Limb (tissue), 2 donors: Measurements from ENCODE around the gene PACS2.
"Not testable (repeated sequence)": the region's sequence is repeated elsewhere in the genome, so short reads cannot be mapped to it uniquely, and the experiment has no call there.

ENCODE experiments used
- DNase-seq, 2 donors: peaks; one replicate each; pipeline ENCODE4 v3.0.0-alpha.2; 2016; ENCODE audit errors: extremely low spot score in 2 of 2

The PACS2 gene

DNA sequence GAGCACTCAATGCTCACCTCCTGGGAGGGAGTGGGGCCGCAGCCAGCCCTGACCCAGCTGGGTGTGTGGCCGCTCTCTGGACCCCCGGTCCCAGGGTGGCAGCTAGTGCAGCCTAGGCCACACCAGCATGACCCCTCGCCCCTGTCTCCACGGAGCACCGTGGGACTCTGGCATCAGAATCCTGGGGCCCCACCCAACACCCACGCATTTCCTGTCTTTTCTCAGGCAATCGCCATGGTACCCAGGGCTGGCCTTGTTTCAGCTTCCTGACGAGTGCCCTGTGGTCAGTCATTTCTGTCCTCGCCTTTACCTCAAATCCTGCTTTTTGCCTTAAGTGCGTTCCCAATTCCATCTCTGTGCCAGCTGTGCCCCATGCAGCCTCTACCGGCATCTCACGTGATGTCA, 15.9 kb downstream of the PACS2 start:
- DNase-seq, result no peak

DNA sequence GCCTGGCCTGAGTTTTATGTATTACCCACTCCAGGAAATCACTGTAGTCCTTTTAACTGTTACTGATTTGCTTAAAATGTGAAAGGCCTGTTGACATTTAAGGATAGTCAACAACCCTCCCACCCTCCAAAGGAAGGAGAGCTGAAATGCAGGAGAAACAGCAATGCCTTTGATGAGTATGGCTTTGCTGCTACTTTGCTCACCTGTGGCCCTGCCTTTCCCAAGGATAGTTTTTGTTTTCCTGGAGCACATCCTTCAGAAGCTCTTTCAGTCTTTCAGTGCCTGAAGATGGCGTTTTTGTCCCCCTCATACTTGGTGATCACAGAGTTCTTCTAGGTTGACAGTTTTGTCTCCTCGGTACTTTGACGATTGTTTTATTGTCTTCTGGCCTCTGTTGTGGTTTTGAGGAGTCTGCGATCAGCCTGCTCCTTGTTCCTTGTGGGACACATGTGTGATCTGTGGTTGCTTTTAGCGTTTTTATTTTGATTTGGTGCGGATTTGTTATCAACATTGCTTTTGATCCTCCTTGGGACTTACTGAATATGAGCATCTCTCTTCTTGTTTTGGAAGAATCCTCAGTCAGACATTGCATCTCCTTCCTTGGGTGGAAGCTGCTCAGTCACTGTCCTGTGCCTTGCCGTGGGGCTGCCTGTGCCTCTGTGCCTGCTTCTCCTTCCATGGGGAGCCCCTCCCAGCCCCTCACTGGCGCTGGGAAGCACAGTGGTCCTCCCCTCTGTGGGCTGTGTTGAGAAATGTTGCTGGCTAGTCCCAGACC, 17.2 kb downstream of the PACS2 start:
- no peak for DNase-seq

DNA sequence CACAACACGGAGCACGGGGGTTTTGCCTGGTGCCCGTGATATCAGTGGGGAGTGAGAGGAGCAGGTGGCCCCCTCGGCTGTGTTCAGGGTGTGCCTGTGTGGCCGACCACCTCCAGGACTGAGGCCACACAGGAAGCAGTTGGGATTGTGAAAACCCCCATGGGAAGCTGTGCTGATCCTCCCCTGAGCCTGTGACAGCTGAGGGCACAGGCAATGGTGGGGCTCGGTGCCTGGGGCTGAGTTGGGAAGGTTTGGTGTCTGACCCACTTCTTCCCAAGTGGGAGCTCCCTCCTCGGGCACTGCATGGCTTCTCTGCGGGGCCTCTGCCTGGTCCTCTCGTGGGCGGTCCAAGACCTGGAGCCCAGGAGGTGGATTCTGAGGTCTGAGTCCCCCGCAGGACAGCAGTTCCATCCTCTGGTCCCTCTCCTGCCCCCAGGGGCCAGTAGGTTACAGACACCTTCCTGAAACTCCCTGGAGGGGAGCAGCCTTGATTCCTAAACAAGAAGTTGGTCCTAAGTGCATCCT, 17.9 kb downstream of the PACS2 start:
- peak in 1 of 2 donors; percentile 26 for DNase-seq

DNA sequence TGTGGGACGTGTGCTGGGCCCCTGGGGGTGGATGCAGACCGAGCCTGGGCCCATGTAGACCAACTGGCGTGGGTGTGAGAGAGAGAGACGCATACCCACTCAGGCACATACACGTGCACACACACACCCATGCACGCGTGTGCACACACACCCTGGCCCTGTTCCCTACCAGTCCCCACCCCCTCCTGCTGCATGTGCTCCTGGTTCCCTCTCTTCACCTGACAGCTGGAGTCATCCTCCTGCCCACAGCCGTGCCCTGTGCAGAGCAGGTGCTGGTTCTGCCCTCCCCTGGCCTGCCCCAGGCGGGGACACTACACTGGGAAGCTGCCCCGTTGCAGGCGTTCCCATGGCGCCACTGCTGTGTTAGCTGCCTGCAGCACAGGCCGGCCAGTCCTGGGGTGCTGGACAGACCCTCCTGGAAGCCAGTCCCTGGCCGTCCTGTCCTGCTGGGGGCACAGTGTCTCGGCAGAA, 18.5 kb downstream of the PACS2 start:
- peak in 1 of 2 donors; percentile 28 for DNase-seq

DNA sequence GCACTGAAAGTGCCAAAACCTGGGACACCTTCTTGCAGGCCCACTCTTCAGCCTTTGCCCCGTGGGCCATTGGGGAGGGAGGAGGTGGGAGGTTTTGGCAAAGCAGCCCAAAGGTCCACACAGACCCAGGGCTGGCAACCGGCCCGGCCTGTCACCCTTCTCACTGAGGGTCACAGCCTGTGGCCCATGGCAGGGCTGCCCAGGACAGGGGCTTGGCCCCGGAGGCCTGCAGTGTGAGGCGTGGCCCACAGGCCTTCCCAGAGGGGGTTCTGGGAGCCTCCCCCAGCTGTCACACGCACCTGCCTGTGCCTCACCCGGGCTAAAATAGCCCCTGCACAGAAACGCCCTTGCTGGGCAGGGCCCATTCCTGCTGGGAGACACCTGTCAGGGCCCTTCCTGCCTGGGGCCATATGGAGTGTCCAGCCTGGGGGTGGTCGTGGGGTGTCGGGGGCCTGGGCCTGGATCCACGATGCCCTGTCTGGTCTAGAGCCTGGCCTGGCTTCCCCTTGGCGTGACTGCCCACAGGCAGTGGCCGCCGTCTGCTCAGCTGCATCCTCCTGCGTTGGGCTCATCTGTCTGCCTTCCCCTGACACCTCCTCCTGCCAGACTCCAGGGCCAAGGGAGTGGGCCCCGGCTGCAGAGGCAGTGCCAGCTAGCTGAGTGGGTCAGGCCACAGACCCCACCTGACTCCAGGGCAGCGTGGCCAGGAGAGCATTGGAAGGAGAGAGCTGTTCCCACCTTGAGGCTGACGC, 19.2 kb downstream of the PACS2 start:
- peak in 1 of 2 donors; percentile 37 for DNase-seq

DNA sequence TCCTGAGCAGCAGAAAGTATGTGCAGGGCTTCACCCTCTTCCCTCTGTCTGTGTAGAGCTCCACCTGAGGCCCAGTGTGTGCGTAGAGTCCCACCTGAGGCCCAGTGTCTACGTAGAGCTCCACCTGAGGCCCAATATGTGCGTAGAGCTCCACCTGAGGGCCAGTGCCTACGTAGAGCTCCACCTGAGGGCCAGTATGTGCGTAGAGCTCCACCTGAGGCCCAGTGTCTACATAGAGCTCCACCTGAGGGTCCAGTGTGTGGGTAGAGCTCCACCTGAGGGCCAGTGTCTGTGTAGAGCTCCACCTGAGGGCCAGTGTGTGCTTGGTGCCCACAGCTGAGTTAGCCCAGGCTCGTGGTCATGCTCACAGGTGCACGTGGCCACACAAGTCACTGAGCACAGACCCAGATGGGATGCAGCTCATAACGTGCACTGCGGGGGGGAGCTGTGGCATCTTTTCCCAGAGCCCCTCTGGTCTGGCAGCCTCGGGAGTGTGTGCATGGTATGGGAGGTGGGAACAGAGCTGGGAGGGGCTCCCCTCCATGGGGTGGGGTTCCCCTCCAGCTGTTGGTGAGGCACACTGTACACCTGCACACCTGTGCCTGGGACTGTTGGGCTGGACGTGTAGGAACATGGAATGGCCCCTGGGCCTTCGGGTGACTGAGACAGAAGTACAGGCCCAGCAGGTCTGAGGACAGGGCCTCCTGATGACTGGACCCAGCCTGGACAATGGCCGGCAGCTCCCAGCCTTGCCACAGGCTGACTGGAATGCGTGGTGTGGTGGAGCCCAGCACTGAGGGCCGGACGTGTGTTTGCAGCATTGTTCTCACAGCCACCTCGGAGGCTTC, 20.1 kb downstream of the PACS2 start:
- peak in 1 of 2 donors; percentile 19 for DNase-seq

DNA sequence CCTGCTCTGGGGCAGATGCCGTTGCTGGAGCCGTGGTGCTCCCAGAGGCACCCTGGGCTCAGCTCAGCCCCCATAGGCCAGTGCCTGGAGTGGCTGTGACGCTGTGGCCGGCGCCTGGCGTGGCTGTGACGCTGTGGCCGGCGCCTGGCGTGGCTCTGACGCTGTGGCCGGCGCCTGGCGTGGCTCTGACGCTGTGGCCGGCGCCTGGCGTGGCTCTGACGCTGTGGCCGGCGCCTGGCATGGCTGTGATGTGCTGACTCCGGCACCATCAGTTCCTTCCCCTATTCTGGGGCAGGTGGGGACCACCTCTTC, 20.6 kb downstream of the PACS2 start:
- not testable (repeated sequence) for DNase-seq

DNA sequence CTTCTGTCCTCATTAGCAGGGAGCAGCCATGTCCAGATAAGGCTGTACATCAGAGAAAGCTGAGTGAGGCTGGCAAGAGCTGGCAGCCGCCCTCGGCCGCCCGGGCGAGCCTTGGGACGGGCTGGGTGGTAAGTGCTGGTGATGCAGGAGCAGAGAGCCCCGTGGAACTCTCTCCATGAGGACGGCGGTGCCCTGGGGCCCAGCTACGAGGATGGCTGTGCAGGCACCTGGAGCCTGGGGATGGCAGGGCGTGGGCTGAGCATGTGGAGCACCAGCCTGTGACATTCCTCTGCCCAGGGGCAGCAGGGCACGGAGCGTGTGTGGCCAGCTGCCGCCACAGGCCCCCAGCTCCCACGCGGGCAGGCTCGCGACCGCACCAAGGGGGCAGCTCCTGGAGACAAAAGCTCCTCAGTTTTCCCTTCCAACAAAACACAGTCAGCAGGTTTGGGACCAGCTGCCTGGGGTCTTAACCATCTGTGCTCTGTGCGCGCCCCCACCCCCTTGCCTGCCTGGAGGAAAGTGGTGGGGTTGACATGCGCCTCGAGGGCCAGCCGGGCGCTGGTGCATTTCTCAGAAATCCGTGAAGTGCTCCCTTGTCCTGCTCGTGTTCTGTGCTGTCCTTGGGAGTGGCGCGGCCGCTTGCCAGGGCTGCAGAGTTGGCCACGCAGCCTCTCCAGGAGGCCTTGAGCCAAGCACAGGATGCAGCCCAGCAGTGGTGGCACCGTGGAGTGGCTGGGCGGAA, 21.4 kb downstream of the PACS2 start:
- DNase-seq, result peak in 1 of 2 donors; percentile 56

DNA sequence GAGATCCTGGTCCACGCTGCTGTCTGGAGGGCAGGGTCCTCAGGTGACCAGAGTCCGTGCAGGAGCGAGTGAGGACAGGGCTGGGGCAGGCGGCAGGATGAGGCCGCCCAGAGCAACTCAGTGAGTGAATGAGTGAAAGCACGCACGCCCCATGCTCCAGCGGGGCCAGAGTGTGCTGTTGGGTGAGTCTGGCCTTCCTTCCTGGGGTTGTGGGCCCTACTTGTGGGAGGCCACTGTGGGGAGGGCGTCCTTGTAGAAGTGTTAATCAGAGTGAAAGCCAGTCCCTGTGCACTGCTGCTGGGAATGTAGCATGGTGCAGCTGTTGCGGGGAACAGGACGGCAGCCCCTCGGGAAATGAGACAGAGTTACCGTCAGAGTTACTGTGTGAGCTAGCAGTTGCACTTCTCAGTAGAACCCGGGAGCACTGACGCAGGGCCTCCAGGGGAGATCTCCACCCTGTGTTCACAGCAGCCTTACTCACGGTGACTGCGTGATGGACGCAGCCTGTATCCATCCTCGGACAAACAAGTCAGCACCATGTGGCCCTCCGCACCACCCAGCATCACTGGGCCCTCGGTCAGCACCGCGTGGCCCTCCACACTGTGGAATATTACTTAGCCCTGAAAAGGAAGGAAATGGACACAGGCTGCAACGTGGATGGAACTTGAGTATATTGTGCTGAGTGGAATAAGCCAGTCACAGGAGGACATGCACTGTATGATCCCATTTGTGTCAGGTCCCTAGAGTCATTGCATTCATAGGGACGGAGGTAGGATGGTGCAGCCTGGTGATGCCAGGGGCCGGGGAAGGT, 22.1 kb downstream of the PACS2 start:
- peak in 1 of 2 donors; percentile 31 for DNase-seq

DNA sequence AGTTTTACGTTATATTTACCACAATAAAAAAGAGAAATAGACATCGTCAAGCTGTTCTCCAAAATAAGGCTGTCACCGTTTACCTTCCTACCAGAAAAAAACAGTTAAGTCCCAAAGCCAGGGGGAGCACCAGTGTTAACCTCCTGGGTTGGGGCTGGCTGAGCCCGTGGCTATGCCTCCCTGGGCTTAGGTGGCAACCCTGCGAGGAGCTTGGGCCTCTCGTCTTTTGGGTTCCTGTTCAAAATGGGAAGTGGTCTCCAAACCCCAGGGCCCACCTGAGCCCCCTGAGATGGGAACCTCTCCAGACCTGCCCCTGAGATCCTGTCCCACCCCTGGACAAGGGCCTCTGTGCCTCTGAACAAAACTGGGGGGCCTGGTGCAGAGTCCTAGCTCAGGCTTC, 22.9 kb downstream of the PACS2 start:
- DNase-seq, result no peak

DNA sequence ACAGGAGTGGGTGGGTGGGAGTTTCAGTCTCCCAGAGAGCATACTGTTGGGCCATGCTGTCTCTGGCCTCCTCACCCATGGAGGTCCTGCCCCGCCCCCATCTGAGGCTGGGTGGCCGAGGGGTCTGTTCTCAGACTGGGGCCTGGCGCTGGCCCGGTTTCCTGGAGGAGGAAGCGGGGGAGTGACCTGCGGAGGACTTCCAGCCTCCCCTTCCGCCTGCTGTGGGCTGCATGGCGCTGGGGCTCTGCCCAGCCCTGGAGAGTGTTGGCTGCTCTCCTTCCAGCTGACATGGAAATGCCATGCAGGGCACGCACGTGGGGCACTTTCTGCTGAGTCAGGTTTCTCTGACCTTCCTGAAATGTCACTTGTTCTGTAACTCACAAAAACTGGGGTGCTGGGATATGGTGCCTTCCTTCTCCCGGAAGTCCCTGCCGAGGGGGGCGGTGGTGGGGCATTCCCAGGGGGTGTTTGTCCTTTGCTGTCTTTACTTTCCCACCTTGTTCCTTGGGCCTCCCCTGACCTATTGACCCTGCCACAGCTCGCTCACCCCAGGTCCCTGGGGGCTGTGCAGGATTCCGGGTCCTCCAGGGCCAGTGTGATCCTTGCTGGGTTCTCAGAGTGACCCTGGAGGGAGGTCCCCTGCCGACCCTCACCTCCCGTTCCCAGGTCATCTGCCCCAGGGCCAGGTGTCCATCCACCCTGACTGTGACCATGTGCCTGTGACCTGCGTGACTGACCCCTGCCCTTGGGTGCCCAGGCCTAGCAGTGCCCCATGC, 23.6 kb downstream of the PACS2 start:
- DNase-seq, result peak in 1 of 2 donors; percentile 41

DNA sequence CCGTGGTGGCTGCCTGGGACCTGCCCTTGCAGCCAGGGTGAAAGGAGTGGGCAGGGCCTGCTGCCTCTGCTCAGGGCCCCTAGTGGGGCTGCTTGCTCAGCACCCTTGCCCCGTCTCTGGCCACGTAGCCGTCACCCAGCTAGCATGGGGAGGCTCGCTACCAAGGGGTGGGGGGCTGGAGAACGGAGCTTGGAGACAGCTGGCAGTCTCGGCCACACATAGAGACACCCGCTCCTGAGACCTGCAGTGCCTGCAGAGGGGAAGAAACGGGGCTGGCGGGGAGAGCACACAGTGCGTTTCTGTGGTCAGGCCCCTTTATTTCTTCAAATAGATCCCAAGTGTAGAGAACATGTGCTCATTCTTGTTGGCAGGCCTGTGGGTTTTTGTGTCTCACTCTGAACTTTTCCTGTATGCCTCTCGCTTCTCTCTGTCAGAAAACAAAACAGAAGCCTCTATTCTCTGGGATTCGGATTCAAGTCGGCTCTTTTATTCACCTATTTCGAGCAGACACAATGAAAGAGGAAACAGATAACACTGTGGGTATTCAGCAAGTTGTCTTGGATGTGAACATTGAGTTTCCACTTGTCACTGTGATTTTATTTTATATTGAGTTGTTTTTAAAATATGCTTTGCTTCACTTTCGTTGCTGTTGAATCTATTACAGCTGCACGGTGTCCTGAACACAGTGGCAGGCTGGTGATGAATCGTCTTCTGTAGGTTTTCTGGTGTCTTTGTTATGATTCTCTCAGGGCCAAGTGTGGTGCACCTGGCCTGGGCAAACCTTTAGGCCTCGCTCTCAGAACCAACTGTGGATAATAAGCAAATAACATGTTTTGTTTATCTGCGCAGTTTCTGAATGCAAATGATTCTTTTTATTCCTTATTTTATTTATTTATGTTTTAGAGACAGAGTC, 26.5 kb downstream of the PACS2 start:
- peak; percentile 35 to 41 for DNase-seq

DNA sequence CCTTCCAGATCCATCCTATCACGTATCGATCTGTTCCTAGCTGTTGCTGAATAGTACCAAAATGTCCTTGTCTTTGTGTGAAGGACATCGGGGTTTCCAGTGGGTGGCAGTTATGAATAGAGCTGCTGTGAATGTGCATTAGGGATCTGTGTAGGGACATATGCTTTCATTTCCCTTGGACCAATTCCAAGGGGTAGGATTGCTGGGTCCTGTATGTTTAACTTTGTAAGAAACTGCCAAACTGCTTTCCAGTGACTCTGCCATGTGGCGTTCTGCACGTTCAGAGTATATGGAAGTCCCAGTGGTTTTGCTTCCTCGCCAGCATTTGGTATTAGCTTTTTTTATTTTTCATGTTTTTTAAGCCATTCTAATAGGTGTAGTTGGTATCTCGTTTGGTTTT, 28.6 kb downstream of the PACS2 start:
- DNase-seq, result peak; percentile 33 to 44

DNA sequence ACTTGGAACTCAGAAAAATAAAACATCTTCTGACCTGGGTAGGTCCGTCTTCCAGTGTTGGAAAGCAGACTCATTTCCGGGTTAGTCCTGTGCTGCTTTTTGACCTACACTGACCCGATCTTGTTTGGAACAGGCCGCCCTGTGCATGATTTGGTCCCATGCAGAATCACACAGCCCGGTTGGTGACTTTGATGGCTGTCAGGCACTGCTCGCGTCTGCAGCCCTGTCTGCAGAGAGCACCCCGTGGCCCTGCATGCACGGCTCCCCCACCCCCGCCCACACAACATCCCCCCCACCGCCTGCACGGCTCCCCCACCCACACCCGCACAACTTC, 31.6 kb downstream of the PACS2 start:
- DNase-seq, result no peak

DNA sequence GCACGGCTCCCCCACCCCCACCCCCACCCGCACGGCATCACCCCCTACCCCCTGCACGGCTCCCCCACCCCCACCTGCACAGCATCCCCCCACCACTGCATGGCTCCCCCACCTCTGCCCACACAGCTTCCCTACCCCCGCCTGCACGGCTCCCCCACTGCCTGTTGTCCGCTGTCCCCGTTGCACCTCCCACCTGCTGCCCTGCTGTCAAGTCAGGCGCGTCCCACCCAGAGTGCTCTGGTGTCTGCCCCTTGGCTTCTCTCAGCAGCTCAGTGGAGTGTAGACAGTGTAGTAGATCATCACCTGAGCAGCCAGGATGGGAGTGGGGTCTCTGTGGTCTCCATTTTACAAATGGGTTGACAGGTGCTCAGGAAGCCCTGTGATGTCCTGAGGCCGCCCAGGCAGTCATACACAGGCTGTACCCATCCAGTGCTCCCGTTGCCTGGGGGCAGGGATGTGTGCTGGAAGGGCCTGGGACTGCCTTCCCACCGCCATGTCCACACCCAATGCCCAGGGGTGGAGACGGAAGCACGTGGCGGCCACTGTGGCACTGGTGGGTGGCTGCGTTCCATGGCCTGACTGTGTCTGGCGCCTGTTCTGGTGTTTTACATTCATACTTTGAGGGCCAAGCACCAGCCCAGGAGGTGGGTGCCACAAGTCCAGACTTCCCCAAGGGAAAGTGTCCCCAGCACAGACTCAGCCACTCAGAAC, 32.5 kb downstream of the PACS2 start:
- DNase-seq, result no peak

DNA sequence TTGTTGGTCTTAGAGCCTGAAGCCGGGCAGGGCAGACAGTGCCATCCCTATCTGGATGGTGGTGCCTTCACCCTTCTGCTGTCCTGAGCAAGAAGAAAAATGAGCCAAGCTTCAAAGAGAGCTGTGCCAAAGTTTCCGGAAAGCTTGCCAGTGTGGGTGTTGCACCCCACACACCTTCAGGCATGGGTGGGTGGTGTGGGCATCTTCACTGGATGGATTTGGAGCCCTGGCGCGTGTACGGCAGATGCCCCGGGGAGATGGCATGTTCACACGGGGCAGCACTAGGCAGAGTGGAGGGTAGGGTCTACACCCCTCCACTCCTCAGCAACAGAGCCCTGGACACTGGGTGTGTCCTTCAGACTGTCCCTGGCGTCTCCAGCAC, 33.0 kb downstream of the PACS2 start:
- DNase-seq, result no peak

DNA sequence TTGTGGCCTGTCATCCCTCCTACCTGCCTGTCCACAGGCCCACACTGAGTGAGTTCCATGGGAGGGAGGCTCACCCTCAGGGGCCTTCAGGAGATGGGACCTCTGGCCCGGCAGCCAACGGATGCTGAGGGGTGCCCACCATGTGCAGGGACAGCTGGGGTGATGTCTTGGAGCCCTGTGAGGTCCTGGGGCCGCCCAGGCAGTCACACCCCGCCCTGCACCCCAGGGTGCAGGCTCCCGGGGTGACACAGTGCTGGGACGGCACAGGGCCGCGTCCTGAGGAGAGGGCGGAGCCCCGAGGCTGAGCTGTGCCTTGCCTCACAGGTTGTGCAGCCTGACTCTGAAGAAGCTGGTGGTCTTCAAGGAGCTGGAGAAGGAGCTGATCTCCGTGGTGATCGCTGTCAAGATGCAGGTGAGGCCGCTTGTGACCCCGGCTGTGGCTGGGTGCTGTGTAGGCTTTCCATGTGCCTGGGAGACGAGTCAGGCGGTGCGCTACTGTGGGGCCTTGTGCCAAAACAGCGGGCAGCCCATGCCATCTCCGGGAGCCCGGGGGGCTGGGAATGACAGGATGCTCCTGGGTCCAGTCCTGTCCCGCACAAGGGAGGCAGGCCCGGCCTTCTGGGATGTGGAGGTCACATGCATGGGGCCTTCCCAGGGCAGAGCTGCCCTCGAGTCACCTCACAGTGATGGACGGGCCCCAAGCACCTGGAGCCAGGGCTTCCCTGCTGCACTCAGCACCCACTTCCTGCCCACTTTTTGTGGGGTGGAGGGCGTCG, 33.8 kb downstream of the PACS2 start:
- no peak for DNase-seq
